Esophagus muscularis mucosa (tissue), 4 donors: ENCODE measurements around the gene CELA3B. TPM values are rescaled to one million over a fixed set of nuclear protein-coding genes. Genes with fewer than 3 reads are reported as not detected.

Experiments
- DNase-seq: peaks from one replicate; pipeline ENCODE4 v3.0.0-alpha.2; 2017; ENCODE audit errors: extremely low spot score
- H3K27ac ChIP-seq, 4 donors: fragments of 200-600 bp; sonication (generic); replicated peaks in 1 of 4; 1 replicate in 3 of 4; 2 replicates in 1 of 4; pipeline ENCODE4 v1.5.1; 2016 to 2019; ENCODE audit warnings: mild to moderate bottlenecking in 1 of 4
- H3K27me3 ChIP-seq, 4 donors: fragments of 200-600 bp; sonication (generic); one replicate each; pipeline versions ENCODE4 v1.5.1 to v1.6.0; 2016 to 2019
- H3K36me3 ChIP-seq, 4 donors: fragments of 200-600 bp; sonication (generic); one replicate each; pipeline ENCODE4 v1.5.1; 2016 to 2019
- H3K4me1 ChIP-seq, 4 donors: fragments of 200-600 bp; sonication (generic); one replicate each; pipeline ENCODE4 v1.5.1; 2016 to 2019
- H3K4me3 ChIP-seq, 4 donors: fragments of 200-600 bp; sonication (generic); 1 replicate in 2 of 4; 2 replicates in 2 of 4; pipeline ENCODE4 v1.5.1; 2016 to 2019; ENCODE audit warnings: mild to moderate bottlenecking in 4 of 4, moderate library complexity in 1 of 4
- H3K9me3 ChIP-seq, 4 donors: fragments of 200-600 bp; sonication (generic); 1 replicate in 3 of 4; 2 replicates in 1 of 4; pipeline ENCODE4 v1.5.1; 2016 to 2019
- EP300 ChIP-seq: sonication (generic); formaldehyde crosslinking; IDR thresholded peaks from one replicate; pipeline ENCODE4 v1.6.1; 2017; ENCODE audit warnings: antibody characterized with exemption
- POLR2A ChIP-seq: fragments of 450-650 bp; IDR thresholded peaks from one replicate; pipeline ENCODE4 v1.6.1; 2017; ENCODE audit warnings: antibody characterized with exemption, moderate library complexity, mild to moderate bottlenecking, low read depth
- POLR2AphosphoS5 ChIP-seq, 2 donors: sonication (generic); formaldehyde crosslinking; IDR thresholded peaks; one replicate each; pipeline ENCODE4 v1.6.1; 2017; ENCODE audit warnings: antibody characterized with exemption in 2 of 2
- WGBS: methylation state at CpG from one replicate; pipeline ENCODE4 v1.1.5; 2018; 5-methylcytosine and 5-hydroxymethylcytosine counted together
- intact Hi-C: fragments of 100-400 bp; cut with DNase I; formaldehyde crosslinking; loops from one replicate; pipeline ENCODE4 v1.15.1; 2023
- total RNA-seq, 4 donors: library from RNA; depleted of rRNA; stranded (reverse); fragments of >200 nt; gene quantifications; one replicate each; pipeline versions ENCODE4 v1.1.0 to v1.2.1, GENCODE V29; 2016
- TF ChIP-seq, protein P1 (sequence below), 3 experiments: fragments of 200-600 bp in 2 of 3; fragments of 450-650 bp in 1 of 3; sonication (generic) in 2 of 3; IDR thresholded peaks; one replicate each; pipeline ENCODE4 v1.5.1; 2017 to 2019; ENCODE audit warnings: antibody characterized with exemption in 3 of 3, mild to moderate bottlenecking in 2 of 3, moderate library complexity in 1 of 3

The CELA3B gene
- total RNA-seq, 4 donors from 2014 or later: not detected

DNA sequence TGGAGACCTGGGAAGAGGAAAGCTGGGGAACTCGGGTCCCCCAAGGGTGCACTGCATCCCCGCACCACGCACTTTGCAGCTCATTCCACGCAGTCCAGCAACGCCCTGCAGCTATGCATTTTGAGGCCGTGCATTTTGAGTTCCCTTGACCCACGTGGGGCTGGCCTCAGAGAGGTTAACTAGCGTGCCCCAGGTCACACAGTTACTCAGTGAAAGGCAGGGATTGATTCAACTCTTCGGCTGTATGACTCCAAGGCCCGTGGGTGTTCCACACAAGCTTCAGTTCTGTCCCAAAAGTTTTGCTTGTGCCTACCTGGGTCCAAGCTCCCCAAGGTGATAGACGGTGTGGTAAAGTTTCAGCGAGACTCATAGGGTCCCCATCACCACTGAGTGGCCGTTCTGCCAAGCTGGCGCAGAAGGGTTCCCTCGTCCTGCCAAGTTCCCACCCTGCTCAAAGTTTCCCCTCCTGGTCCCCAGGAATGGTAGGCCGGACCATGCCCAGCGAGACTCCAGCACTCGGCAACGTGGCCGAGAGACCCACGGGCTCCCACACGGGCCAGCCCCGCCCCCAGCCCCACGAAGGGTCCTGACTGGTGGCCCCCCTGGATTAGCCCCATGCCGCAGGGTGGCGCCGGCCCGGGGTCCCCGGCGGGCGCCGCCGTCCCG is 40.3 kb upstream of the CELA3B start:
- 23% methylated on average over 5 of the region's 34 CpGs for WGBS
- H3K9me3 ChIP-seq: no peaks in the 10 kb centered on the region
- no peak for DNase-seq
- peak overlapping the region; percentile 77 to 95 (median 88) for H3K4me3 ChIP-seq
- TF ChIP-seq, protein P1, sequence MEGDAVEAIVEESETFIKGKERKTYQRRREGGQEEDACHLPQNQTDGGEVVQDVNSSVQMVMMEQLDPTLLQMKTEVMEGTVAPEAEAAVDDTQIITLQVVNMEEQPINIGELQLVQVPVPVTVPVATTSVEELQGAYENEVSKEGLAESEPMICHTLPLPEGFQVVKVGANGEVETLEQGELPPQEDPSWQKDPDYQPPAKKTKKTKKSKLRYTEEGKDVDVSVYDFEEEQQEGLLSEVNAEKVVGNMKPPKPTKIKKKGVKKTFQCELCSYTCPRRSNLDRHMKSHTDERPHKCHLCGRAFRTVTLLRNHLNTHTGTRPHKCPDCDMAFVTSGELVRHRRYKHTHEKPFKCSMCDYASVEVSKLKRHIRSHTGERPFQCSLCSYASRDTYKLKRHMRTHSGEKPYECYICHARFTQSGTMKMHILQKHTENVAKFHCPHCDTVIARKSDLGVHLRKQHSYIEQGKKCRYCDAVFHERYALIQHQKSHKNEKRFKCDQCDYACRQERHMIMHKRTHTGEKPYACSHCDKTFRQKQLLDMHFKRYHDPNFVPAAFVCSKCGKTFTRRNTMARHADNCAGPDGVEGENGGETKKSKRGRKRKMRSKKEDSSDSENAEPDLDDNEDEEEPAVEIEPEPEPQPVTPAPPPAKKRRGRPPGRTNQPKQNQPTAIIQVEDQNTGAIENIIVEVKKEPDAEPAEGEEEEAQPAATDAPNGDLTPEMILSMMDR (IDR thresholded peaks at IDR 0.05): no peak
- TF ChIP-seq EP300: no peak
- TF ChIP-seq POLR2AphosphoS5 (IDR thresholded peaks at IDR 0.05): no peak
- TF ChIP-seq POLR2A: no peak
- peak overlapping the region; percentile 93 to 99 (median 98) for H3K27ac ChIP-seq
- H3K36me3 ChIP-seq: no peaks in the 10 kb centered on the region
- intact Hi-C loops: loop anchor here (5.0 kb wide), 1 partner anchor 34 kb away; no protein-coding TSS in a partner anchor
- no peaks in the 10 kb centered on the region for H3K27me3 ChIP-seq
- H3K4me1 ChIP-seq: peaks cover 76 to 89% (median 86%) of the 10 kb centered on the region in 4 donors

DNA sequence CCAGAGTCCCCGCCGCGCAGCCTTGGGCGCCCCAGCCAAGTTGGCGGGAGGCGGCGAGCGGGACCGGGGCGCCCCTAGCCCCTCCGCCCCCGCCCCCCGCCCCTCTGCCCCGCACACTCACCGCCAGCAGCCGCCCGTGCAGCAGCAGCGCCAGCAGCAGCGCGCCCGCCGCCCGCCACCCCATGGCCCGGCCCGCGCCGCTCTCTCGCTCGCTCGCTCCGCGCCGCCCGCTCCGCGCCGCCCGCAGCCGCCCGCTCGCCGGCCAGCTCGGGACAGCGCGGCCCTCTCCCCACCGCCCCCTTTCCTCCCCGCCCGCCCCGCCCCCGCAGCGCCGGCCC is 39.8 kb upstream of the CELA3B start, which contains the start of gene HSPG2:
Gene HSPG2 (minus strand): TSS at position 277 of the 338 bp plus-strand sequence. CDS start 93 bp downstream, at position 184.
- H3K27me3 ChIP-seq: no peaks in the 10 kb centered on the region
- intact Hi-C loops: loop anchor here (5.0 kb wide), 1 partner anchor 35 kb away; no protein-coding TSS in a partner anchor
- no peak for DNase-seq
- H3K27ac ChIP-seq: peak within 1 kb of the TSS; percentile 93 to 99 (median 98)
- no peak for TF ChIP-seq POLR2A
- TF ChIP-seq EP300: no peak
- TF ChIP-seq, protein P1 (IDR thresholded peaks at IDR 0.05): no peak
- TF ChIP-seq POLR2AphosphoS5 (IDR thresholded peaks at IDR 0.05): no peak
- WGBS: no CpG with 5 or more reads among the region's 52 CpGs
- H3K36me3 ChIP-seq: no peaks in the 10 kb centered on the region
- H3K4me1 ChIP-seq: peaks cover 76 to 89% (median 86%) of the 10 kb centered on the region in 4 donors
- H3K4me3 ChIP-seq: peak within 1 kb of the TSS; percentile 77 to 95 (median 88)
- no peaks in the 10 kb centered on the region for H3K9me3 ChIP-seq

DNA sequence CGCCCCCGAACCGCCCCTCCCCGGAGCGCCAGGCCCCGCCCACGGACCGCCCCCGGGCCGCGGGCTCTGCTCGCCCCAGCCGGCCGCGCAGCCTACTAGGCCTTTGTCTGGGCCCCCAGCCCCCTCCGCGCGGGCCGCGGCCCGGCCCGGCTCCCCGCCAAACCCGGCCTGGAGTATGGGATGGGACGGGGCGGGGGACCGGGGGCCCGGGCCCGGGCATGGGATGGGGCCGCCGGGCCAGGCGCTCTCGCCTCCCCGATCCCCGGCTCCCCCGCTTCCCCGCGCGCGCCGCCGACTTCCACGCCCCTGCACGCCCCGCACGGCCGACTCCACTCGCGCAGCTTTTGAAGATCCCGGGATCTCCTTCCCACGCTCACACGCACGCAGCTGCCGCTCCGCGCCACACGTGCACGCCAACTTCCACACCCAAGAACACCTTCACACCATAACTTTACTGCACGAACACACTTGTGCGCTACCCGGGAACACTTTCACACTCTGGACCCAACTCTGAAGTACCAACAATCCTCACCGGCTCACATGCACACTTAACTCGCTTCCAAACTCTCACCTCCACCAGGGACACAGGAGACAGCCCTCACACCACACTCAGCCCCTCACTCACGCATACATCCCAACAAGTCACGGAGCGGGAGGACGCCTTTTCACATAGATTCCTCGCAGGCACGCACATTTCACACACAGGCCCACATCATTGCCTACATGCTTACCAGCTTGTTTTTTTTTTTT is 39.3 kb upstream of the CELA3B start:
- Histone ChIP-seq H3K4me3 (peak overlapping the region; percentile 77 to 95 (median 88)), H3K9me3 (no peaks in the 10 kb centered on the region), H3K36me3 (no peaks in the 10 kb centered on the region), H3K27me3 (no peaks in the 10 kb centered on the region), H3K27ac (peak overlapping the region; percentile 92 to 98 (median 94)), H3K4me1 (peaks cover 76 to 89% (median 86%) of the 10 kb centered on the region in 4 donors)
- DNase-seq: no peak
- peak in 1 of 2 donors; percentile 65 for TF ChIP-seq POLR2AphosphoS5 (IDR thresholded peaks at IDR 0.05)
- TF ChIP-seq, protein P1 (IDR thresholded peaks at IDR 0.05): no peak
- WGBS: 14% methylated on average over 25 of the region's 69 CpGs
- intact Hi-C loops: loop anchor here (5.0 kb wide), 1 partner anchor 35 kb away; no protein-coding TSS in a partner anchor

DNA sequence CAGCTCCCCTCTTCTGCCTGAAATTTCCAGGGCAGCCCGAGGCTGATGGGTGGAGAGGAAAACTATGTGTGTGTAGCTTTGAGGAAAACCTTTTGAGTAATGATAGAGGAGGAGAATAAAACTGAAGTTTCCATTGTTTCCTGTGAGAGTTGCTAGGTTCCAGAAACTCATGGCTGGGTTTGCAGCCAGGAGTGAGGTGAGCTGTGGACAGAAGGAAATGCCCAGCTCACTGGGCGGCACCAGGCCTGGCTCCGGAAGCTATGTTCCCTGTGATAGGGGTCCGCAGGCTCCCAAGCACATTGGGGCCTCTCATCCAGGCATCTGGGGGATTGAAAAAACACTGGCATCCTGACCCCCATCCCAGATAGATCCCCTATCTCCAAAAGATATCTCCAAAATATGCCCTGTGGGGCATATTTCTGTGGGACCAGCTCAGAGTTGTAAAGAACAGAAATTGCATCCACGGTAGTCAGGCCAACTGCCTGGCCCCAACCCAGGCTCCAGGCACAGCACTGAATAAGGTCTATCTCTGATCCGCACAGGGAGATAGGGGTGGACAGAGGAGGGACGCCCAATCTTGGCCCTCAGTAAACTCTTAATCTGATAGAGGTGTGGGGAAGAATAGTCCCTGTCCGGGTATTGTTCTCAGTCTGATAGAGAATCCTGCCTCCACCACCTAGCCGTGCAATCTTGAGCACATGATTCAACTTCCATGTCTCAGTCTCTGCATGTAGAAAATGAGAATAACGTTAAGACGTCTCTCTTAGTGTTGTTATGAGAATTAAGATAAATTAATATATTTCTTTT is 37.9 kb upstream of the CELA3B start:
- peak overlapping the region; percentile 92 to 98 (median 94) for H3K27ac ChIP-seq
- TF ChIP-seq POLR2AphosphoS5 (IDR thresholded peaks at IDR 0.05): peak in 1 of 2 donors; percentile 57
- TF ChIP-seq, protein P1 (IDR thresholded peaks at IDR 0.05): no peak
- DNase-seq: no peak
- H3K27me3 ChIP-seq: no peaks in the 10 kb centered on the region
- H3K4me1 ChIP-seq: peaks cover 76 to 89% (median 86%) of the 10 kb centered on the region in 4 donors
- no peaks in the 10 kb centered on the region for H3K9me3 ChIP-seq
- H3K36me3 ChIP-seq: no peaks in the 10 kb centered on the region
- 39% methylated on average over 10 of the region's 11 CpGs for WGBS
- intact Hi-C loops: loop anchor here (5.0 kb wide), 1 partner anchor 37 kb away; no protein-coding TSS in a partner anchor
- peak overlapping the region in 3 of 4 donors; percentile 77 to 95 (median 86) for H3K4me3 ChIP-seq
